Measurements from ENCODE around the gene SCARF2. TPM values are rescaled to one million over a fixed set of nuclear protein-coding genes. Genes with fewer than 3 reads are reported as not detected.

The SCARF2 gene
- total and polyA plus RNA-seq, 2 of the 8 experiments (the other 6 are each of a cell fraction or from before 2014, with no cell fraction given): 4.2 to 9.8 TPM

GRCh38 chr22:20434264-20434751 lies 3.3 kb downstream of the SCARF2 start:
- Histone ChIP-seq H4K20me1 (replicated peaks in 1 of 2; ENCODE audit: control insufficient read depth in 1 of 2, insufficient read depth in 2 of 2, low read length in 2 of 2) (peaks cover 20 to 49% of the 10 kb centered on the region in 2 experiments), H2BK15ac (ENCODE audit: low read length) (no peak overlapping the region), H3K23me2 (ENCODE audit: low read depth, low read length) (peaks cover 22% of the 10 kb centered on the region; the same call in 1 of the 2 replicates), H3K23ac (ENCODE audit: insufficient read length) (no peak overlapping the region), H2AFZ (ENCODE audit: low read length) (no peak overlapping the region), H3K79me2 (ENCODE audit: control insufficient read depth in 1 of 2, insufficient read depth in 2 of 2, low read length in 2 of 2) (no peaks in the 10 kb centered on the region), H4K8ac (ENCODE audit: extremely low read depth, insufficient read depth, low read length) (no peak overlapping the region), H3K27ac (ENCODE audit: low read depth, low read length) (no peak overlapping the region), H3K14ac (ENCODE audit: insufficient read length) (no peak overlapping the region), H2AK5ac (ENCODE audit: low read depth, low read length) (no peak overlapping the region), H4K5ac (ENCODE audit: insufficient read length, low read depth, low read length) (no peak overlapping the region), H3K56ac (replicated peaks; ENCODE audit: insufficient read length, low read depth, low read length) (no peak overlapping the region), H3K4me3 (ENCODE audit: extremely low read depth in 1 of 4, insufficient read depth in 2 of 4, low read depth in 3 of 4, low read length in 4 of 4) (no peak overlapping the region), H4K91ac (replicated peaks; ENCODE audit: insufficient read length, low read length) (no peak overlapping the region), H3K79me1 (ENCODE audit: low read depth, low read length) (peaks cover 2% of the 10 kb centered on the region; the same call in 1 of the 2 replicates), H3K18ac (ENCODE audit: extremely low read depth, low read length) (no peak overlapping the region), H3K4ac (replicated peaks; ENCODE audit: insufficient read length, low read depth, low read length) (no peak overlapping the region), H3K9ac (replicated peaks in 1 of 4; ENCODE audit: extremely low read depth in 1 of 4, low read depth in 3 of 4, low read length in 3 of 4) (no peak overlapping the region), H3K27me3 (replicated peaks in 1 of 4; ENCODE audit: control insufficient read depth in 3 of 4, extremely low read depth in 1 of 4, insufficient read depth in 3 of 4, low read length in 3 of 4) (peaks cover 40 to 94% (median 81%) of the 10 kb centered on the region in 4 experiments), H3K36me3 (ENCODE audit: control insufficient read depth in 2 of 4, insufficient read depth in 4 of 4, low read length in 3 of 4) (peaks cover 0 to 3% (median 0%) of the 10 kb centered on the region in 4 experiments; a peak in 1 of 8 replicates), H2BK5ac (ENCODE audit: low read depth, low read length) (no peak overlapping the region), H3K9me3 (ENCODE audit: insufficient read depth in 2 of 2, low read depth in 1 of 2, low read length in 1 of 2) (no peaks in the 10 kb centered on the region), H3K4me1 (replicated peaks in 1 of 4; ENCODE audit: control insufficient read depth in 3 of 4, insufficient read depth in 4 of 4, low read length in 3 of 4) (peaks cover 0 to 30% (median 19%) of the 10 kb centered on the region in 4 experiments; a peak in 5 of 7 replicates), H2BK20ac (ENCODE audit: low read length) (no peak overlapping the region), H2BK12ac (ENCODE audit: low read depth, low read length) (no peak overlapping the region), H3K4me2 (ENCODE audit: insufficient read depth in 1 of 2, low read depth in 2 of 2, low read length in 2 of 2) (no peak overlapping the region), H2BK120ac (replicated peaks; ENCODE audit: low read depth, low read length) (no peak overlapping the region)
- no peak for FAIRE-seq
- POLR2A ChIA-PET (ENCODE audit: partially characterized antibody): interaction anchor here (0.9 kb wide), 1 partner anchor 12 kb away, joined by 3 read pairs; no protein-coding TSS in a partner anchor
- TF ChIP-seq RAD21 (IDR thresholded peaks at IDR 0.05 in 1 of 2, conservative IDR thresholded peaks at IDR 0.05 in 1 of 2; ENCODE audit: low read depth in 2 of 2, low read length in 2 of 2) (no peak), RNF2 (IDR thresholded peaks at IDR 0.05; ENCODE audit: borderline replicate concordance, low read depth, low read length, missing control alignments, poor library complexity, severe bottlenecking) (no peak), SIX5 (IDR thresholded peaks at IDR 0.05; ENCODE audit: low read depth, low read length) (no peak), BRCA1 (IDR thresholded peaks at IDR 0.05; ENCODE audit: low read depth, low read length) (no peak), ZNF274 (IDR thresholded peaks at IDR 0.05; ENCODE audit: borderline replicate concordance, extremely low read depth, low read length) (no peak)
- TF ChIP-seq, protein P1, sequence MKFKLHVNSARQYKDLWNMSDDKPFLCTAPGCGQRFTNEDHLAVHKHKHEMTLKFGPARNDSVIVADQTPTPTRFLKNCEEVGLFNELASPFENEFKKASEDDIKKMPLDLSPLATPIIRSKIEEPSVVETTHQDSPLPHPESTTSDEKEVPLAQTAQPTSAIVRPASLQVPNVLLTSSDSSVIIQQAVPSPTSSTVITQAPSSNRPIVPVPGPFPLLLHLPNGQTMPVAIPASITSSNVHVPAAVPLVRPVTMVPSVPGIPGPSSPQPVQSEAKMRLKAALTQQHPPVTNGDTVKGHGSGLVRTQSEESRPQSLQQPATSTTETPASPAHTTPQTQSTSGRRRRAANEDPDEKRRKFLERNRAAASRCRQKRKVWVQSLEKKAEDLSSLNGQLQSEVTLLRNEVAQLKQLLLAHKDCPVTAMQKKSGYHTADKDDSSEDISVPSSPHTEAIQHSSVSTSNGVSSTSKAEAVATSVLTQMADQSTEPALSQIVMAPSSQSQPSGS (IDR thresholded peaks at IDR 0.05; ENCODE audit: low read length): no peak
- DNase-seq (ENCODE audit: low read depth in 1 of 2, low spot score in 2 of 2): no peak
- CTCF ChIA-PET (ENCODE audit: partially characterized antibody): interaction anchor here (1.0 to 1.6 kb wide), 3 partner anchors 16 to 23 kb away, joined by 3 to 8 read pairs (median 5); no protein-coding TSS in a partner anchor
- WGBS, 2 experiments (ENCODE audit: extremely low coverage in 1 of 2, insufficient coverage in 1 of 2, insufficient read length in 1 of 2, insufficient replicate concordance in 2 of 2, low coverage in 1 of 2, low lambda C conversion rate in 2 of 2, missing lambda C conversion rate in 1 of 2): 96% methylated on average over 12 of the region's 12 CpGs; no CpG with 5 or more reads in 1 of the 2 experiments
